OCI-LY7 (cell line): Measurements from ENCODE around the gene DZIP1. TPM values are rescaled to one million over a fixed set of nuclear protein-coding genes. Genes with fewer than 3 reads are reported as not detected.

Source experiments
- BruUV-seq: library from RNA; stranded (reverse); fragments of 400-500 nt; replicated peaks from 2 replicates; lab custom pipeline; 2021; lab: Mats Ljungman, UMichigan
- CTCF ChIA-PET: fragments of 300-600 bp; sonication (Branson Sonifier 250); formaldehyde crosslinking; loops from one replicate; lab custom pipeline; 2022; ENCODE audit warnings: antibody characterized with exemption; ENCODE audit not compliant: unreplicated experiment; lab: Charles Lee
- POLR2A ChIA-PET: fragments of 300-600 bp; sonication (Branson Sonifier 250); formaldehyde crosslinking; loops from one replicate; lab custom pipeline; 2022; ENCODE audit warnings: antibody characterized with exemption; lab: Charles Lee
- DNase-seq: peaks from one replicate; pipeline ENCODE4 v3.0.0-alpha.2; 2015; ENCODE audit warnings: low spot score
- H2AFZ ChIP-seq: fragments of 200-600 bp; sonication (generic), shearing (Covaris generic); 2 replicates; pipeline ENCODE4 v1.6.1; 2014; ENCODE audit warnings: mild to moderate bottlenecking, antibody characterized with exemption, low read length, moderate library complexity
- H3K27ac ChIP-seq: fragments of 200-600 bp; sonication (generic); 2 replicates; pipeline ENCODE4 v1.5.1; 2014; ENCODE audit warnings: mixed run types, low read depth, mild to moderate bottlenecking, moderate library complexity, low read length, inconsistent platforms; ENCODE audit not compliant: poor library complexity, severe bottlenecking
- H3K36me3 ChIP-seq: fragments of 200-600 bp; sonication (generic); 2 replicates; pipeline ENCODE4 v1.6.1; 2014; ENCODE audit warnings: mild to moderate bottlenecking, antibody characterized with exemption, low read length, moderate library complexity, mixed read lengths; ENCODE audit not compliant: insufficient read depth
- H3K4me1 ChIP-seq: fragments of 200-600 bp; sonication (generic); 2 replicates; pipeline ENCODE4 v1.5.1; 2014; ENCODE audit warnings: mild to moderate bottlenecking, low read length; ENCODE audit not compliant: insufficient read depth, poor library complexity, severe bottlenecking
- H3K4me2 ChIP-seq: fragments of 200-600 bp; sonication (generic); 2 replicates; pipeline ENCODE4 v1.6.1; 2014; ENCODE audit warnings: mild to moderate bottlenecking, low read length
- H3K4me3 ChIP-seq: fragments of 200-600 bp; sonication (generic); 2 replicates; pipeline ENCODE4 v1.5.1; 2014; ENCODE audit warnings: mild to moderate bottlenecking, low read depth, low read length; ENCODE audit not compliant: poor library complexity, severe bottlenecking
- H3K79me2 ChIP-seq: fragments of 200-600 bp; sonication (generic); 2 replicates; pipeline ENCODE4 v1.6.1; 2016; ENCODE audit warnings: low read depth, mild to moderate bottlenecking, low read length, moderate library complexity, mixed read lengths; ENCODE audit not compliant: insufficient read depth
- H3K9me2 ChIP-seq: fragments of 200-600 bp; sonication (generic); 2 replicates; pipeline ENCODE4 v1.6.1; 2016; ENCODE audit warnings: mild to moderate bottlenecking, low read length, mixed read lengths; ENCODE audit not compliant: insufficient read depth
- H3K9me3 ChIP-seq: fragments of 200-600 bp; sonication (generic); 2 replicates; pipeline ENCODE4 v1.6.1; 2014; ENCODE audit warnings: mild to moderate bottlenecking, mixed run types, low read length, mixed read lengths
- H4K20me1 ChIP-seq: fragments of 200-600 bp; sonication (generic); 2 replicates; pipeline ENCODE4 v1.6.1; 2014; ENCODE audit warnings: mild to moderate bottlenecking, antibody characterized with exemption, low read length, moderate library complexity, mixed read lengths; ENCODE audit not compliant: insufficient read depth
- EZH2phosphoT487 ChIP-seq: fragments of 200-600 bp; sonication (generic); IDR thresholded peaks from 2 replicates; pipeline ENCODE4 v1.6.1; 2018; ENCODE audit warnings: low read depth, borderline replicate concordance, mild to moderate bottlenecking, mixed run types, antibody characterized with exemption, low read length, moderate library complexity, mixed read lengths
- intact Hi-C: fragments of 100-400 bp; cut with micrococcal nuclease; formaldehyde crosslinking; loops from one replicate; pipeline ENCODE4 v1.10.0; 2022; ENCODE audit not compliant: unreplicated experiment
- total RNA-seq, 2 experiments: library from RNA; depleted of rRNA in 1 of 2; stranded (reverse); fragments of >200 nt in 1 of 2; shearing (Covaris generic) in 1 of 2; gene quantifications; 2 replicates each; pipeline ENCODE4 v1.2.3, GENCODE V29; 2014 to 2022
- TF ChIP-seq, protein P1 (sequence below): fragments of 200-600 bp; sonication (generic); conservative IDR thresholded peaks from 2 replicates; pipeline ENCODE4 v1.5.1; 2014; ENCODE audit warnings: mild to moderate bottlenecking, antibody characterized with exemption, low read length, moderate library complexity, mixed read lengths

The DZIP1 gene
- total RNA-seq, 2 experiments from 2014 or later = not detected

DNA sequence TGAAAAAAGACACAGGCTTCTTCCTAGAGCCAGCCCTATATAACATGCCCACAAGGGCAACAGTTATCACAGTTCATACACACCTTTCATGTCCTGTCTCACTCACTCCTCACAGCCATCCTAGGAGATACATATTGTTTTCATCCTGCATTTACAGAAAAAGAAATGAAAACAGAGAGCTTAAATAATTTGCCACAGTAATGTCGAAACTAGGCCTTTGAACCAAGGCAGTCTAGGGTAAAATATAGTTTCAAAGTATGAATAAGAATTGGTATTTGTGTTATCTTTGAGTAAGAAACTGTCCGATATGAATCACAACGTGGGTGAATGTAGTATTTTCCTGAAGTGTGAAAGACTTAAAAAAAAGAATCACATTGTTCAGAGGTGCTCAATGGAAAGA lies 65.2 kb downstream of the DZIP1 start:
- Histone ChIP-seq H3K36me3 (no peaks in the 10 kb centered on the region), H3K9me2 (no peaks in the 10 kb centered on the region), H3K4me2 (no peak overlapping the region), H3K79me2 (no peaks in the 10 kb centered on the region), H3K4me3 (no peak overlapping the region), H3K4me1 (no peaks in the 10 kb centered on the region), H3K9me3 (no peaks in the 10 kb centered on the region), H2AFZ (no peak overlapping the region), H3K27ac (no peak overlapping the region), H4K20me1 (no peaks in the 10 kb centered on the region)
- BruUV-seq = no TSS peak
- ChIA-PET POLR2A (no interaction called here), CTCF (no interaction called here)
- DNase-seq = no peak
- TF ChIP-seq, protein P1, sequence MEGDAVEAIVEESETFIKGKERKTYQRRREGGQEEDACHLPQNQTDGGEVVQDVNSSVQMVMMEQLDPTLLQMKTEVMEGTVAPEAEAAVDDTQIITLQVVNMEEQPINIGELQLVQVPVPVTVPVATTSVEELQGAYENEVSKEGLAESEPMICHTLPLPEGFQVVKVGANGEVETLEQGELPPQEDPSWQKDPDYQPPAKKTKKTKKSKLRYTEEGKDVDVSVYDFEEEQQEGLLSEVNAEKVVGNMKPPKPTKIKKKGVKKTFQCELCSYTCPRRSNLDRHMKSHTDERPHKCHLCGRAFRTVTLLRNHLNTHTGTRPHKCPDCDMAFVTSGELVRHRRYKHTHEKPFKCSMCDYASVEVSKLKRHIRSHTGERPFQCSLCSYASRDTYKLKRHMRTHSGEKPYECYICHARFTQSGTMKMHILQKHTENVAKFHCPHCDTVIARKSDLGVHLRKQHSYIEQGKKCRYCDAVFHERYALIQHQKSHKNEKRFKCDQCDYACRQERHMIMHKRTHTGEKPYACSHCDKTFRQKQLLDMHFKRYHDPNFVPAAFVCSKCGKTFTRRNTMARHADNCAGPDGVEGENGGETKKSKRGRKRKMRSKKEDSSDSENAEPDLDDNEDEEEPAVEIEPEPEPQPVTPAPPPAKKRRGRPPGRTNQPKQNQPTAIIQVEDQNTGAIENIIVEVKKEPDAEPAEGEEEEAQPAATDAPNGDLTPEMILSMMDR = no peak
- no peak for TF ChIP-seq EZH2phosphoT487
- intact Hi-C loops = no loop called here

- Histone ChIP-seq H2AFZ (no peak overlapping the region), H3K36me3 (no peaks in the 10 kb centered on the region), H3K4me1 (no peaks in the 10 kb centered on the region), H3K9me3 (no peaks in the 10 kb centered on the region), H3K4me2 (no peak overlapping the region), H3K27ac (no peak overlapping the region), H3K4me3 (no peak overlapping the region), H3K9me2 (no peaks in the 10 kb centered on the region), H3K79me2 (no peaks in the 10 kb centered on the region), H4K20me1 (no peaks in the 10 kb centered on the region)
- DNase-seq = no peak
- no TSS peak for BruUV-seq
- TF ChIP-seq EZH2phosphoT487 = no peak
- TF ChIP-seq, protein P1 = no peak
- CTCF ChIA-PET = no interaction called here
- intact Hi-C loops = no loop called here
- POLR2A ChIA-PET = no interaction called here
These were observed 71.3 kb downstream of the DZIP1 start for GRCh38 chr13:95573221-95573620.

DNA sequence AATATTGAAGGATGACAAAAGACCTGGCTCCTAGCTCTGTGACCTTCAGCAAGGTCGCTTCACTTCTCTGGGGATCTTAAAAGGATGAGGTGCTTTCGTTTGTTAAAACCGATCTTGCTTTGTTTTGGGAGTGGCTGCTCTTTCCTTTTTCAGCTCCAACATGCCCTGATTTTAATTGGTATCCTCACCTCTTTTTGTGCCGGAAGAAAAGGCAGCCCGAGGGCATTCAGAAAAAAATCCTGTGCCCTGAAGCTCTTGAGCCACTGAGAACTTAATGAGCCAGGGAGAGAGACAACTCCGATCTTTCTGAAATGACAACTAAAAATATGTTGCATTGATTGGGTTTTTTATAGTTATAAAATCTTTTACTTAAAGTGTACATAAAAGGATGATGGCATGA lies 72.6 kb downstream of the DZIP1 start:
- H2AFZ ChIP-seq = no peak overlapping the region
- H3K36me3 ChIP-seq = no peaks in the 10 kb centered on the region
- H3K4me1 ChIP-seq = no peaks in the 10 kb centered on the region
- TF ChIP-seq EZH2phosphoT487 = no peak
- TF ChIP-seq, protein P1 = no peak
- intact Hi-C loops = no loop called here
- no TSS peak for BruUV-seq
- H3K4me2 ChIP-seq = no peak overlapping the region
- H3K79me2 ChIP-seq = no peaks in the 10 kb centered on the region
- no peaks in the 10 kb centered on the region for H3K9me3 ChIP-seq
- no peak for DNase-seq
- H3K27ac ChIP-seq = no peak overlapping the region
- no peaks in the 10 kb centered on the region for H4K20me1 ChIP-seq
- CTCF ChIA-PET = no interaction called here
- H3K9me2 ChIP-seq = no peaks in the 10 kb centered on the region
- no peak overlapping the region for H3K4me3 ChIP-seq
- POLR2A ChIA-PET = no interaction called here
